Progenitor cell of endocrine pancreas (in vitro differentiated cells): ENCODE results near the gene ADAT2. TPM values are rescaled to one million over a fixed set of nuclear protein-coding genes. Genes with fewer than 3 reads are reported as not detected.
"Not testable (repeated sequence)": the region's sequence is repeated elsewhere in the genome, so short reads cannot be mapped to it uniquely, and the experiment has no call there.

Experiments
- DNase-seq: peaks from one replicate; pipeline ENCODE4 v3.0.0; 2021; ENCODE audit warnings: low spot score; ENCODE audit not compliant: unreplicated experiment
- H3K27ac Mint-ChIP-seq: 2 replicates; pipeline ENCODE4 v1.8.0; 2021; ENCODE audit warnings: mild to moderate bottlenecking, moderate library complexity, mixed read lengths
- H3K27me3 Mint-ChIP-seq: 2 replicates; pipeline ENCODE4 v1.8.0; 2021; ENCODE audit warnings: mixed read lengths
- H3K36me3 Mint-ChIP-seq: 2 replicates; pipeline ENCODE4 v1.8.0; 2022; ENCODE audit warnings: mixed read lengths; ENCODE audit not compliant: insufficient read depth
- H3K4me1 Mint-ChIP-seq: 2 replicates; pipeline ENCODE4 v1.8.0; 2021; ENCODE audit warnings: low read depth, mixed read lengths
- H3K4me3 Mint-ChIP-seq: 2 replicates; pipeline ENCODE4 v1.8.0; 2021; ENCODE audit warnings: low read depth, mild to moderate bottlenecking, moderate library complexity, mixed read lengths
- H3K9me3 Mint-ChIP-seq: 2 replicates; pipeline ENCODE4 v1.8.0; 2021; ENCODE audit warnings: low read depth, mixed read lengths
- CTCF ChIP-seq: fragments of 200-600 bp; sonication (generic); IDR thresholded peaks from one replicate; pipeline ENCODE4 v1.5.0; 2021; ENCODE audit warnings: antibody characterized with exemption, mild to moderate bottlenecking; ENCODE audit not compliant: unreplicated experiment
- total RNA-seq: library from RNA; stranded (reverse); gene quantifications from 2 replicates; pipeline ENCODE4 v1.2.1, GENCODE V29; 2021

The ADAT2 gene
- total RNA-seq, 1 donor from 2014 or later, result 11.4 TPM

- no peaks in the 10 kb centered on the region for H3K9me3 Mint-ChIP-seq
- no peaks in the 10 kb centered on the region for H3K27me3 Mint-ChIP-seq
- no peak for DNase-seq
- no peak overlapping the region for H3K4me3 Mint-ChIP-seq
- H3K36me3 Mint-ChIP-seq, result peaks cover 22% of the 10 kb centered on the region
- no peak overlapping the region for H3K27ac Mint-ChIP-seq
- TF ChIP-seq CTCF, result no peak
- peaks cover 2% of the 10 kb centered on the region for H3K4me1 Mint-ChIP-seq
These were observed 21.3 kb upstream of the ADAT2 start for GRCh38 chr6:143471822-143472221.

- not testable (repeated sequence) for DNase-seq, H3K27me3 Mint-ChIP-seq, H3K4me1 Mint-ChIP-seq, H3K9me3 Mint-ChIP-seq, H3K4me3 Mint-ChIP-seq, H3K36me3 Mint-ChIP-seq, H3K27ac Mint-ChIP-seq
These were observed 18.3 kb upstream of the ADAT2 start for GRCh38 chr6:143468823-143469222.

GRCh38 chr6:143468026-143468425 lies 17.5 kb upstream of the ADAT2 start:
- no peak for TF ChIP-seq CTCF
- peaks cover 5% of the 10 kb centered on the region for H3K36me3 Mint-ChIP-seq

GRCh38 chr6:143465546-143465945 lies 15.1 kb upstream of the ADAT2 start:
- TF ChIP-seq CTCF, result no peak
- Mint-ChIP-seq H3K4me1 (no peaks in the 10 kb centered on the region), H3K4me3 (no peak overlapping the region), H3K9me3 (no peaks in the 10 kb centered on the region), H3K36me3 (peaks cover 7% of the 10 kb centered on the region), H3K27me3 (no peaks in the 10 kb centered on the region), H3K27ac (no peak overlapping the region)
- no peak for DNase-seq

More at GRCh38 chr6:143468026-143468425, 17.5 kb upstream of the ADAT2 start:
- DNase-seq, result no peak
- no peak overlapping the region for H3K27ac Mint-ChIP-seq
- H3K4me1 Mint-ChIP-seq, result no peaks in the 10 kb centered on the region
- H3K4me3 Mint-ChIP-seq, result no peak overlapping the region
- H3K27me3 Mint-ChIP-seq, result no peaks in the 10 kb centered on the region
- H3K9me3 Mint-ChIP-seq, result no peaks in the 10 kb centered on the region

GRCh38 chr6:143457563-143458359 lies 7.3 kb upstream of the ADAT2 start:
- H3K27me3 Mint-ChIP-seq, result no peaks in the 10 kb centered on the region
- H3K9me3 Mint-ChIP-seq, result no peaks in the 10 kb centered on the region
- H3K4me3 Mint-ChIP-seq, result no peak overlapping the region
- H3K27ac Mint-ChIP-seq, result peak overlapping the region; percentile 89
- H3K36me3 Mint-ChIP-seq, result peaks cover 3% of the 10 kb centered on the region
- no peak for TF ChIP-seq CTCF
- DNase-seq, result no peak
- H3K4me1 Mint-ChIP-seq, result peaks cover 9% of the 10 kb centered on the region

- no peaks in the 10 kb centered on the region for H3K27me3 Mint-ChIP-seq
- no peaks in the 10 kb centered on the region for H3K9me3 Mint-ChIP-seq
- no peaks in the 10 kb centered on the region for H3K36me3 Mint-ChIP-seq
- no peak for DNase-seq
- H3K4me1 Mint-ChIP-seq, result peaks cover 11% of the 10 kb centered on the region
- no peak for TF ChIP-seq CTCF
- peak overlapping the region; percentile 98 for H3K27ac Mint-ChIP-seq
- H3K4me3 Mint-ChIP-seq, result peak overlapping the region; percentile 95
These were observed 1.0 kb upstream of the ADAT2 start for GRCh38 chr6:143451531-143451930.
